Prostate gland (tissue), 2 donors: ENCODE measurements around the gene CBR1. TPM values are rescaled to one million over a fixed set of nuclear protein-coding genes. Genes with fewer than 3 reads are reported as not detected.
"Not testable (repeated sequence)": the region's sequence is repeated elsewhere in the genome, so short reads cannot be mapped to it uniquely, and the experiment has no call there.

Source experiments
- DNase-seq: peaks from one replicate; pipeline ENCODE4 v3.0.0-alpha.2; 2019; ENCODE audit warnings: low spot score
- H3K27ac ChIP-seq, 2 donors: fragments of 200-600 bp; sonication (generic); 2 replicates each; pipeline ENCODE4 v1.5.1; 2017 to 2019
- H3K27me3 ChIP-seq: fragments of 200-600 bp; sonication (generic); replicated peaks from 2 replicates; pipeline ENCODE4 v1.5.1; 2019; ENCODE audit not compliant: insufficient read depth
- H3K36me3 ChIP-seq, 2 donors: fragments of 200-600 bp; sonication (generic); 1 replicate in 1 of 2; 2 replicates in 1 of 2; pipeline versions ENCODE4 v1.5.1 to v1.8.1; 2017 to 2019
- H3K4me1 ChIP-seq: fragments of 200-600 bp; sonication (generic); replicated peaks from 2 replicates; pipeline ENCODE4 v1.5.1; 2019
- H3K4me3 ChIP-seq, 2 donors: fragments of 200-600 bp; sonication (generic); 2 replicates each; pipeline ENCODE4 v1.5.1; 2017 to 2019
- H3K9me3 ChIP-seq: fragments of 200-600 bp; sonication (generic); 2 replicates; pipeline ENCODE4 v1.5.1; 2017
- POLR2A ChIP-seq: fragments of 450-650 bp; IDR thresholded peaks from one replicate; pipeline ENCODE4 v1.6.1; 2016; ENCODE audit warnings: antibody characterized with exemption, mild to moderate bottlenecking
- POLR2AphosphoS5 ChIP-seq: sonication (generic); formaldehyde crosslinking; IDR thresholded peaks from one replicate; pipeline ENCODE4 v1.6.1; 2017; ENCODE audit warnings: antibody characterized with exemption
- WGBS: methylation state at CpG from one replicate; pipeline ENCODE4 v1.1.5; 2018; 5-methylcytosine and 5-hydroxymethylcytosine counted together
- intact Hi-C: fragments of 100-400 bp; cut with DNase I; formaldehyde crosslinking; loops from one replicate; pipeline ENCODE4 v1.14.2; 2022
- total RNA-seq, 2 donors: library from RNA; depleted of rRNA; stranded (reverse); fragments of >200 nt; gene quantifications; one replicate each; pipeline ENCODE4 v1.1.0, GENCODE V29; 2016
- TF ChIP-seq, protein P1 (sequence below), 4 experiments: fragments of 200-600 bp in 2 of 4; fragments of 450-650 bp in 2 of 4; sonication (generic) in 2 of 4; IDR thresholded peaks; 1 replicate in 3 of 4; 2 replicates in 1 of 4; pipeline ENCODE4 v1.5.1; 2016 to 2019; ENCODE audit warnings: antibody characterized with exemption in 4 of 4, mild to moderate bottlenecking in 2 of 4, moderate library complexity in 2 of 4

Gene CBR1
- total RNA-seq, 2 donors from 2014 or later: 200 to 571 TPM

DNA sequence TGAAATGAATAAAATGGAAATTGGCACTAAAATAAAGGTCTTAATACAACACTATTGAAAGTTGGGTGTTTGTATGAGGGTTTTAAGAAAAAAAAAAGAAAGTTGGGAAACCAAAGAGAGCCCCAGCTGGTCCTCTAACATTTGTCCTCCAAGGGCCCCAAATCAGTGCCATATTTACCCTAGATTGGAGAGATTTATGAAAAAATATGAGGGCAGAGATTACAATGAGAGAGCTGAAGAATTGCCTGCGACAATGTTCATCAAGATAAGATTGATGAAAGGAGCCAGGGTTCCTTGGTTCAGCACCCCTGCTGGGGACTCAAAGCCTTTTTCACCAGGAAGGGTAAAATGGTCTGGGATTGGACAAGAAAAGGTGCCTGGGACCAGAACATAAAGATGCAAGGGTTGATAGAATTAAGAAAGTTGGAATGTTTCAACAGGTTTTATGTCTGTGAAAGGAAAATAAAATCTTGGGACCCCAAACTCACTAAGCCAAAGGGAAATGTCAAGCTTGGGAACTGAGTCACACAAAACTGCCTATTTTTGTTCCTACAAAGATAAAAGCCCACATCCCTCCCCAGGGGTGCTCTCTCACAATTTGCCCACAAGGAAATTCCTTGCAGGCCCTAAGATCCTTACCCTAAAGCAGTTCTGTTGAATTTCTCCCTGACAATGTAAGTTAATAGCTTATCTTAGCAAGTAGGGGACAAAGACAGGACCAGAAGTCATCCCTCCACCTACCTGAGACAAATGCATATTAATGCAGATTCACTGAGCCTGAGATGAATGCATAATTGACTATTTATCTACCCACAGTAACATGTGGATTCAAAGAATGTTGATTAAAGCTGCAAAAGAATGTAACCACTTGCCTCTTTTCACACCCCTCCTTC, 26.8 kb downstream of the CBR1 start:
- Histone ChIP-seq H3K27me3 (no peaks in the 10 kb centered on the region), H3K9me3 (no peaks in the 10 kb centered on the region), H3K4me1 (no peaks in the 10 kb centered on the region), H3K4me3 (no peak overlapping the region), H3K27ac (no peak overlapping the region), H3K36me3 (no peaks in the 10 kb centered on the region)
- DNase-seq: no peak
- no peak for TF ChIP-seq POLR2A
- TF ChIP-seq, protein P1, sequence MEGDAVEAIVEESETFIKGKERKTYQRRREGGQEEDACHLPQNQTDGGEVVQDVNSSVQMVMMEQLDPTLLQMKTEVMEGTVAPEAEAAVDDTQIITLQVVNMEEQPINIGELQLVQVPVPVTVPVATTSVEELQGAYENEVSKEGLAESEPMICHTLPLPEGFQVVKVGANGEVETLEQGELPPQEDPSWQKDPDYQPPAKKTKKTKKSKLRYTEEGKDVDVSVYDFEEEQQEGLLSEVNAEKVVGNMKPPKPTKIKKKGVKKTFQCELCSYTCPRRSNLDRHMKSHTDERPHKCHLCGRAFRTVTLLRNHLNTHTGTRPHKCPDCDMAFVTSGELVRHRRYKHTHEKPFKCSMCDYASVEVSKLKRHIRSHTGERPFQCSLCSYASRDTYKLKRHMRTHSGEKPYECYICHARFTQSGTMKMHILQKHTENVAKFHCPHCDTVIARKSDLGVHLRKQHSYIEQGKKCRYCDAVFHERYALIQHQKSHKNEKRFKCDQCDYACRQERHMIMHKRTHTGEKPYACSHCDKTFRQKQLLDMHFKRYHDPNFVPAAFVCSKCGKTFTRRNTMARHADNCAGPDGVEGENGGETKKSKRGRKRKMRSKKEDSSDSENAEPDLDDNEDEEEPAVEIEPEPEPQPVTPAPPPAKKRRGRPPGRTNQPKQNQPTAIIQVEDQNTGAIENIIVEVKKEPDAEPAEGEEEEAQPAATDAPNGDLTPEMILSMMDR (IDR thresholded peaks at IDR 0.05): no peak
- no peak for TF ChIP-seq POLR2AphosphoS5
- intact Hi-C loops: no loop called here
- WGBS: 58% methylated on average over 1 of the region's 1 CpG

DNA sequence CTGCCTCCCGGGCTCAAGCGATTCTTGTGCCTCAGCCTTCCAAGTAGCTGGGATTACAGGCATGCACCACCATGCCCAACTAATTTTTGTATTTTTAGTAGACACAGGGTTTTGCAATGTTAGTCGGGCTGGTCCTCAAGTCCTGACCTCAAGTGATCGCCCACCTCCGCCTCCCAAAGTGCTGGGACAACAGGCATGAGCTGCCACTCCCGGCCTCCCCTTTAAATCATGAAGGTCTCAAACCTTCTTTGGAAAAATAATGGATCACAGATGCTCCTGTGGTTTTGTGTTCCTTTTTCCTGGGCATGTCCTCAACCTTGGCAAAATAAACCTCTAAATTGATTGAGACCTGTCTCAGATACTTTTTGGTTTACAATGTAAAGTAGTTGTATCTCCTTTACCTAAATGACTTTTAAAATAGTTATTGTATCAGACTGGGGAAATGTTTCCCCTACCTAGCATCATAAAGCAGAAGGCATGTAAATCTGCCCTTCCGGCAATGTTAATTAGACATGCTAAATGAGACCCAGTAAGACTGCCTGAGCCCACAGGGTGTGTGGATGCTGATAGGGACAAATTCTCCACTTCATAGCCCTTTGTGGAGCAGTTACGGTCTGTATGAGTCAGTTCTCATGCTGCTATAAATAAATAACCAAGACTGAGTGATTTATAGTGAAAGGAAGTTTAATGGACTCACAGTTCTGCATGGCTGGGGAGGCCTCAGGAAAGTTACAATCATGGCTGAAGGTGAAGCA, 27.8 kb downstream of the CBR1 start:
- WGBS: 78% methylated on average over 8 of the region's 8 CpGs
- no peaks in the 10 kb centered on the region for H3K27me3 ChIP-seq
- no peak for TF ChIP-seq POLR2A
- TF ChIP-seq, protein P1 (IDR thresholded peaks at IDR 0.05): no peak
- TF ChIP-seq POLR2AphosphoS5: no peak
- no peak for DNase-seq
- no peak overlapping the region for H3K27ac ChIP-seq
- no peak overlapping the region for H3K4me3 ChIP-seq
- H3K4me1 ChIP-seq: no peaks in the 10 kb centered on the region
- intact Hi-C loops: no loop called here
- H3K9me3 ChIP-seq: no peaks in the 10 kb centered on the region
- H3K36me3 ChIP-seq: no peaks in the 10 kb centered on the region

DNA sequence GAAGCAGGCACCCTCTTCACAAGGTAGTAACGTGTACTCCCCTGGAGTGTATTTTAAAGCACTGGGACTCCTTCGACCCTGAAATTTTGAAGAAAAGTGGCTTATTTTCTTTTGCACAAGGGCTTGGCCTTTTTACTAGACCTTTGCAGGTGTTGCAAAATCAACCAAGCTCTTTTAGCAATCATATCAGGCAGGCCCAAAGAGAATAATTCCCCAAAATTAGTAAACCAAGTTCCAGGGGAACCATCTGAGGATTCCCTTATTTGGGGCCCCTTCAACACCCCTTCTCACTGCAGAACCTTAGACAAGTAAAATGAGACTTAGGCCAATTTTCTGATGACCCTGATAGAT, 28.3 kb downstream of the CBR1 start:
- H3K4me1 ChIP-seq: no peaks in the 10 kb centered on the region
- no peak overlapping the region for H3K27ac ChIP-seq
- DNase-seq: no peak
- H3K27me3 ChIP-seq: no peaks in the 10 kb centered on the region
- H3K9me3 ChIP-seq: no peaks in the 10 kb centered on the region
- intact Hi-C loops: no loop called here
- TF ChIP-seq POLR2A (no peak), POLR2AphosphoS5 (no peak)
- TF ChIP-seq, protein P1 (IDR thresholded peaks at IDR 0.05): no peak
- 68% methylated on average over 2 of the region's 2 CpGs for WGBS
- H3K4me3 ChIP-seq: no peak overlapping the region
- H3K36me3 ChIP-seq: no peaks in the 10 kb centered on the region

DNA sequence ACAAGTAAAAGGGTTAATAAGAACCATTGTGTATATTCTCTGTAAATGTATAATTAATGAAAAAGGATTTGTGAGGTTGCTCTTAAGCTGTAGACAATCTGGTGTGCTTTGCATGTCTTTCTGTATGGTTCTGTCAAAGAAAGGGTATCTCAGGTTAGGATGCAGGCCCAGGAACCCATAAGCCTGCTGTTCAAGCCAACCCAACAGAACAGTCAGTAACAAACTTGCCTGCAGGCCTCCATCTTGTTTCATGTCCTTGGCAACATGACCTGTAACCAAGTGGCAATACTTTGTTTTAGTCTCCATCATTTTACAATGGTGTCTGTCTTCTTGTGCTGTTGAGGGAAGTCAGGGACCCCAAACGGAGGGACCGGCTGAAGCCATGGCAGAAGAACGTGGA, 29.2 kb downstream of the CBR1 start:
- 95% methylated on average over 3 of the region's 3 CpGs for WGBS
- Histone ChIP-seq H3K9me3 (no peaks in the 10 kb centered on the region), H3K4me3 (no peak overlapping the region), H3K27ac (no peak overlapping the region), H3K36me3 (no peaks in the 10 kb centered on the region), H3K4me1 (no peaks in the 10 kb centered on the region), H3K27me3 (no peaks in the 10 kb centered on the region)
- TF ChIP-seq POLR2A (no peak), POLR2AphosphoS5 (no peak)
- intact Hi-C loops: no loop called here
- no peak for DNase-seq

DNA sequence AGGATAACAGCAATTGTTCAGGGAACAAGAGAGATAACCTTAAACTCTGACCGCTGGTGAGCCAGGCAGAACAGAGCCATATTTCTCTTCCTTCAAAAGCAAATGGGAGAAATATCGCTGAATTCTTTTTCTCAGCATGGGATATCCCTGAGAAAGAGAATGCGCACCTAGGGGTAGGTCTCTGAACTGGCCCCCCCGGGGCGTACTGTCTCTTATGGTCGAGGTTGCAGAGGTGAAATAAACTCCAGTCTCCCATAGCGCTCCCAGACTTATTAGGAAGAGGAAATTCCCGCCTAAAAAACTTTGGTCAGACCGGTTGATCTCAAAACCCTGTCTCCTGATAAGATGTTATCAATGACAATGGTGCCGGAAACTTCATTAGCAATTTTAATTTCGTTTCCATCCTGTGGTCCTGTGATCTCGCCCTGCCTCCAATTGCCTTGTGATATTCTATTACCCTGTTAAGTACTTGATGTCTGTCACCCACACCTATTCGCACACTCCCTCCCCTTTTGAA, 29.9 kb downstream of the CBR1 start:
- H3K4me3 ChIP-seq, H3K4me1 ChIP-seq, DNase-seq, H3K9me3 ChIP-seq, H3K27me3 ChIP-seq, H3K27ac ChIP-seq, intact Hi-C loops, H3K36me3 ChIP-seq: not testable (repeated sequence)
- WGBS: 62% methylated on average over 13 of the region's 13 CpGs
